ENCODE results near the gene RAB14.
"Not testable (repeated sequence)": the region's sequence is repeated elsewhere in the genome, so short reads cannot be mapped to it uniquely, and the experiment has no call there.

Gene RAB14

GRCh38 chr9:121191235-121191634 is 10.4 kb downstream of the RAB14 start:
- DNase-seq (ENCODE audit: low read depth) = no peak

DNA sequence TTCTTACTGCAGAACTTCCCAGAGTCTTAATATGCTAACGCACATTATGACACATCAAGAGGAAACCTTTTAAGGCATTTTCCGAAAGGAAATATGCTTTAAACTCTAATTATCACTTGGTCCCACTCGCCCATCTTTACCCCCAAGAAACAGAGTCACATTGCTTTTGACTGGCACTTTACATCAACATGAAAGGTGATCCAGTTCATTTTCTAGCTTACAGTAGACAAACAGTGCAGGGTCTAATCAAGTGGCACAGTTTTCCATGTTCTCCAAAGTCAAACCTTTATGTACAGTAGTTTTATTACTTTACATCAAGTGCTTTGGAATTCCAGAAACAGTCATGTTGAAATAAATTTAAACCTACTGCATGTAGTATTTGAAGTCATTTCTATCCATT is 12.0 kb downstream of the RAB14 start:
- DNase-seq (ENCODE audit: low read depth) = no peak

- no peak for DNase-seq (ENCODE audit: low read depth)
Measured at GRCh38 chr9:121189006-121189405, 12.7 kb downstream of the RAB14 start.

DNA sequence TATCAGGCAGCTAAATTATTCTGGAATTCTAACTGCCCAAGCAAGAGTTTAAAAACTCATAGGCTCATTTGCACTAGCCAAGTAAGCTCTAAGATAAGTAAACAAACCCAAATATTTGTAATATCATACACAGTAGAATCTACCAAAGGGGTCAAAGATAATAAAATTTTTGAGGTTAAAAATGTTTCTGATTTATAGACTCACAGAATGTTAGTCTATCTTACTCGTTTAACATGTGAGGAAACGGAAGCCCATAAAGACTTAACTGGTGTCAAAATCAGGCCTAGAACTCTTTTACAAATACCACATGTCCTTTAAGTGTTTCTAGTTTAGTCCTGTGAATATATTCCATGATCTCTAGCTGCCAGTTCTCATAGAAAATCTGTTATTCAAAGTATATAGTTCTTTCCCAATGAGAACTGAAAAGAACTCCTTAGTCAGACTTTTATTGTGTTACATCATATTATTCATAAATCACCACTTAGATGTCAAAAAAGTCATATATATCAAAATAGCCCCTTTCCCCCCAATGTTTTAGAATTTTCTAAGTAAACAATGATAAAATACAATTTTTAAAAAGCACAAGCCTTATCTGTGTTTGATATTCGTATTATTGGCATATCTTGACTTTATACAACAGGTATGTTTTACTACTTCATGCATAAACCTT is 13.9 kb downstream of the RAB14 start:
- no peak for DNase-seq (ENCODE audit: low read depth)

DNA sequence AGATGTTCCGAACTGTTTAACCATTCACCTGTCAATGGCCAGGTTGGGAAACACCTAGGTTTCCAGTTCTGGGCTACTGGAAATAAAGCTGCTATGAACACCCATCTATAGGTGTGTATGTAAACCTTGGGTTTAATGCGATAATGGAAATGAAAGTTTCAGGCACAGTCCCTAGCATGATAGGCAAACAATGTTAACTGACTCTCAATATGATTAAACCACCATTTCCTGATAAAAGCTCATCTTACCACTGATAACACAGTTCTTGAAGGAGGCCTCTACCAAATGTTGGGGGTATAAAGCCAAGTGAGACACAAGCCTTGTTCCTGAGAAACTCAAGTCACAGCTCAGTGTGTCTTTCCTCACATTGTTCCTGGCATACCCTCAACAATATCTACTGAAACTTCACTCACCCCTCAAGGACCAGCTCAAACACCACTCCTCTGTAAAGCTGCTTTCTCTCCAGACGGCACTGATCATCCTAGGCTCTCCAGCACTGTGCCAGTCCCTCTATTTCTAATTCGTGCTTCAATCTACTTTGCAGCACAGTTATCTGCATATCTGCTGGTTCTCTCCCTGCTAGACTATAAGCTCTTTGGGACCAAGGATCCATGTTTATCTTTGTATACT is 15.8 kb downstream of the RAB14 start:
- DNase-seq (ENCODE audit: low read depth) = no peak

DNA sequence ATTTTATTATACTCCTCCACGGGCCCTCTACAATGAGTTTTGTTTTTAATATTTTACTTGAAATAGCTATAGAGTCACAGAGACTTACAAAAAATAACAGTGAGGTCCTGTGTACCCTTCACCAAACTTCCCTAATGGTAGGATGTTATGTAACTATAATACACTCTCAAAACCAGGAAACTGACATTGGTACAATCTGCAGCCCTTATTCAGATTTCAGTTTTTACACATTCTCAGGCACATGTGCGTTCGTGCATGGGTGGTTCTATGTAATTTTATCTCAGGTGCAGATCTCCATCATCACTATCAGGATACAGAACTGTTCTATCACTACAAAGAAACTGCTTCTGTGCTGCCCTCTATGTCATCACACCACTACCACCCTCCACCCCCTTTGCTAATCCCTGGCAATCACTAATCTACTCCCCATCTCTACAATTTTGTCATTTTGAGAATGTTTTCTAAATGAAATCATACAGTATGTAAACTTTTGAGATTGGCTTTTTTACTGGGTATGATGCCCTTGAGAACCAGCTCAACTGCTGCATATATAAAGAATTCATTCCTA is 16.4 kb downstream of the RAB14 start:
- no peak for DNase-seq (ENCODE audit: low read depth)

DNA sequence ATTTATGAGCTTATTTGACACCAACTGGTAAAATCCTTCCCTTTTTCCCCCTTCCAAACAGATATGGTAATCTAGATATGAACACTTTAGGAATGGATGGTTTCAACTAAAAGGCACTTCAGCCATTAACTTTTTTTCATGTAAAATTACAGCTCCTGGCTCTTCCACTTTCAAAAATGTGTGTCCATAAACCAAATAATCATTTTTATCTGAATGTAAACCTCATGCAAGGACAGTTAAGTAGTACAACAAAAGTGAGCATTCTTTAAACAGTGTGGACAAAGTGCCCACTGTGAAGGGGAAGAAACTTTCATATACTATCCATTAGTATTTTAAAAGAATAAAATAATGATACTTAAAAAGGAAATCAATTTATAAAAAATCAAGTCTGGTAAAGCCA is 17.2 kb downstream of the RAB14 start:
- DNase-seq (ENCODE audit: low read depth) = no peak

DNA sequence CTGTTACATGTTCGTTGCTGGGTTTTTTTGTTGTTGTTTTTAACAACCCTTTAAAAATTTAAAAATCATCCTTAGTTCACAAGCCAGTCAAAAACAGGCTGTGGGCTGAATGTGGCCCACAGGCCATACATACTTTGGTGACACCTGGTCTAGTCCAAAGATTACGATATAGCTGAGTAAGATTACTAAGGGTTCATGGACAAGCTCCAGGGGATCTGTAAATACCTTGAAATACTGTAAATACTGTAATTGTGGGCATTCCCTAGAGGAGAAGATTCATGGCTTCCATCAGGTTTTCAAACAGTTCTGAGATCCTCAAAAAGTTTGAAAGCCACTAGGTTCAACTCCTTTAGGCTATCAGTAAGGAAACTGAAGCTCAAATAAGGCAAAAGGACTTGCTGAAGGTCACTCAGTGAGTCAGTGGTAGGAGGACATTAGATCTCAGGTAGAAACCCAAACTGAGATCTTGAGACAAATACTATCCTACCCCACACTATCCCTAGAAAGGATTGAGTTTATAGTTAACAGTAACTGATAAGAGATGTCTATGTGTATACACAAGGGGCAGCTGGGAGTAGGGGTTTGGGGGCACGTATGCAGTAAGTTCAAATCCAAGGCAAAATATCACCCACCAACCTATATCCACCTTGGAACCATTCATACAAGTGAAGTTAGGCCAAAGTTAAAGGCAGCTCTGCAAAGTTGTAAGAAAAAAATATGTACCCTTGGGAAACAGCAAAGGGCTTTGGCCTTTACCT is 17.8 kb downstream of the RAB14 start:
- DNase-seq (ENCODE audit: low read depth) = no peak

DNA sequence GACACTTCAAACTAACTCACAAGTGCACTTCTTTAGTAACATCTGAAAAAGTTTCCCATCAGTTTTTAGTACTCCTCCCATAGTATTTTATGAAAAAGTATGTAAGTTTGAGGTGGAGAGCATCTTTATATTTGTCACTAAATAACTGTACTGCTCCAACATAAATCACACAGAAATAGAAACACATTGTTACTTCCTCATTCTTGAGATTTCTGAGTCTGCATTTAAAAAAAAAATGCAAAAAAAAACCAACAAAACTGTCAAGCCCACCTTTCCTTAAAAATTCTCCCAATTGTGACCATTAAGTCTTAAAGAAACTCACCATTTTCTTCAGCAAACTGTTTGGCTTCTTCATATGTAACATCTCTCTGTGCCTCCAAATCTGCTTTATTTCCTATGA is 18.7 kb downstream of the RAB14 start:
- DNase-seq (ENCODE audit: low read depth) = no peak

- no peak for DNase-seq (ENCODE audit: low read depth)
Measured at GRCh38 chr9:121182101-121182836, 19.4 kb downstream of the RAB14 start.

GRCh38 chr9:121179930-121180681 is 21.6 kb downstream of the RAB14 start:
- DNase-seq (ENCODE audit: low read depth) = no peak

GRCh38 chr9:121179373-121179721 is 22.3 kb downstream of the RAB14 start:
- DNase-seq (ENCODE audit: low read depth) = not testable (repeated sequence)

DNA sequence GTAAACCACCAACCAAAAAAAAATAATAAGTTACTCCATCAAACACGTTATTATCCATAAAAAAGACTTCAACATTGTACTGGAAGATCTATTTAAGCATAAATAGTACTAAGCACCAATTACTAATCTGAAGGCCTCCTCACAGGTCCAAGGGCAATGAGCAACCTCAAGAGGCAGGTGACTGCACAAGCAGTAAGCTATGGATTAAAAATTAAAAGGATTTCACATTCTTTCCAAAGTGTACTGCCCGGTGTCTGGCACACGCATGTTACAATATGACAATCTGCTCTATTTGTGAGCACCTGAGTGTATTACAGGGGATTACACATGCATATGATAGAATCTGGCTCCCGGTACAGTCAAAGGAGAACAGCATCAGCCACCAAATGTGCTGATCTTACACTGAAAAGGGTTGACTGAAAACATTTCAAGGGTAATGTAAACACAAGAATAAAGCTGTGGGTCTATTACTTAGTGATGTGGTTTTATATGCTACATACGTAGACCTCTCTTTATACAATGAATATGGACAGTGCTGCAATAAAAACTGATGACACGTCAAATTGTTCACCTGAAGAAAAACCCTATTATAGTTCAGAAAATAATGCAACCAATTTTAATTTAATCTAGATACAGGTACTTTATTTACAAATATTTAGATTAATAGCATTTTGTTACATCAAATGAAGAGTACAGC is 22.8 kb downstream of the RAB14 start:
- no peak for DNase-seq (ENCODE audit: low read depth)

DNA sequence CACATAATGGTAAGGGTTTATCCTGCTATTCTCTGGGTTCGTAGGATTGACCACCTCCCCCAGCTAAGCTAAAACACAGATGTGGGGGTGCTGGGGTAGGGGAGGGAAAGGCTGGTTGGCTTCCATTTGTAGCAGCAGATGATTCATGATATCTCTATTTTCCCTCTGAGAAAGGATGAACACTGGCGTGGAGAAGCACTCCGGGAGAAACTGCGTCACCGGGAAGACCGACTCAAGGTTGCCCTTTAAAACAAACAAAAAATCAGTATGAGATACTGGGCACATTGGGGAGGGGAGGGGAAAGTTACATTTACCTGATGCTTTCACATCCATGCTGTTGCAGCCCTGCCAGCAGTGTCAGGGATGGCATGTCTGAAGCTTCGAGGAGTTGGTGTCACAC is 28.2 kb downstream of the RAB14 start:
- DNase-seq (ENCODE audit: low read depth) = no peak

GRCh38 chr9:121172726-121173487 is 28.8 kb downstream of the RAB14 start:
- DNase-seq (ENCODE audit: low read depth) = no peak

GRCh38 chr9:121171236-121171635 is 30.4 kb downstream of the RAB14 start:
- DNase-seq (ENCODE audit: low read depth) = no peak

GRCh38 chr9:121169094-121169601 is 32.5 kb downstream of the RAB14 start:
- no peak for DNase-seq (ENCODE audit: low read depth)

GRCh38 chr9:121168052-121168451 is 33.6 kb downstream of the RAB14 start:
- no peak for DNase-seq (ENCODE audit: low read depth)

GRCh38 chr9:121160025-121160424 is 41.6 kb downstream of the RAB14 start:
- DNase-seq (ENCODE audit: low read depth) = no peak

- no peak for DNase-seq (ENCODE audit: low read depth)
Measured at GRCh38 chr9:121157939-121158338, 43.7 kb downstream of the RAB14 start.

All from T follicular helper cell (primary cell).